K562 (cell line): ENCODE data around the gene OR4D9. TPM values are rescaled to one million over a fixed set of nuclear protein-coding genes. Genes with fewer than 3 reads are reported as not detected.

Source experiments
- CCAR2 ChIP-seq: fragments of 200-400 bp; formaldehyde crosslinking; IDR thresholded peaks from 2 replicates; pipeline ENCODE4 v1.6.1; 2017; ENCODE audit warnings: mild to moderate bottlenecking, low read depth, low read length
- ETV5 ChIP-seq: sonication (generic); formaldehyde crosslinking; IDR thresholded peaks from 2 replicates; pipeline ENCODE4 v1.4.0; 2020; ENCODE audit warnings: low read depth, mild to moderate bottlenecking, missing genetic modification reagents
- EZH2 ChIP-seq: IDR thresholded peaks from 2 replicates; pipeline ENCODE4 v1.6.1; 2012; ENCODE audit warnings: low read depth, mild to moderate bottlenecking, inconsistent platforms, low read length, borderline replicate concordance
- GATAD2B ChIP-seq: fragments of 450-650 bp; IDR thresholded peaks from 2 replicates; pipeline ENCODE4 v1.6.1; 2017; ENCODE audit warnings: mild to moderate bottlenecking, borderline replicate concordance
- MCM5 ChIP-seq: fragments of 450-650 bp; IDR thresholded peaks from 2 replicates; pipeline ENCODE4 v1.6.1; 2016; ENCODE audit warnings: low read depth
- MGA ChIP-seq: fragments of 450-650 bp; IDR thresholded peaks from 2 replicates; pipeline ENCODE4 v1.6.1; 2016; ENCODE audit warnings: mild to moderate bottlenecking, moderate library complexity
- MNT ChIP-seq, 2 experiments: fragments of 450-650 bp; conservative IDR thresholded peaks; 2 replicates each; pipeline ENCODE4 v1.6.1; 2017; ENCODE audit warnings: mild to moderate bottlenecking in 2 of 2, moderate library complexity in 2 of 2
- RNF219 ChIP-seq: fragments of 250-450 bp; sonication (Bioruptor Pico); IDR thresholded peaks from 2 replicates; pipeline ENCODE4 v1.5.0; 2022; ENCODE audit warnings: mild to moderate bottlenecking
- SMARCB1 ChIP-seq: IDR thresholded peaks from 2 replicates; pipeline ENCODE4 v1.6.1; 2011; ENCODE audit warnings: improper control_type of control experiment, low read depth; ENCODE audit not compliant: insufficient read length
- STAG1 ChIP-seq: sonication (generic); formaldehyde crosslinking; IDR thresholded peaks from 2 replicates; pipeline ENCODE4 v1.5.0; 2020; ENCODE audit warnings: missing genetic modification reagents, borderline replicate concordance
- ZNF764 ChIP-seq: fragments of 250-450 bp; sonication (Bioruptor Pico); IDR thresholded peaks from 2 replicates; pipeline ENCODE4 v1.4.0; 2020; ENCODE audit warnings: low read depth, mild to moderate bottlenecking, moderate library complexity
- ZNF79 ChIP-seq: fragments of 250-450 bp; sonication (Bioruptor Pico); IDR thresholded peaks from 2 replicates; pipeline ENCODE4 v1.4.0; 2020; ENCODE audit warnings: low read depth, mild to moderate bottlenecking, moderate library complexity
- polyA plus RNA-seq, 8 experiments: library from polyadenylated mRNA; depleted of rRNA in 4 of 8; stranded (reverse) in 5 of 8; unstranded in 3 of 8; fragments of >200 nt; fragmentation: Nextera tagmentation in 2 of 8; fragmentation: Illumina TruSeq in 1 of 8; extraction: Ambion mirVana in 2 of 8; extraction: Trizol in 1 of 8; gene quantifications; 2 replicates each; pipeline versions ENCODE4 v1.2.1 to v1.2.3, GENCODE V29; 2011 to 2014; ENCODE audit warnings: inconsistent platforms in 1 of 8, missing spikeins in 1 of 8
- total RNA-seq, 7 experiments: library from RNA; depleted of rRNA in 6 of 7; stranded (reverse); fragments of >200 nt in 6 of 7; fragmentation: Illumina TruSeq in 2 of 7; extraction: Trizol in 2 of 7; gene quantifications; 2 replicates each; pipeline versions ENCODE4 v1.2.1 to v1.2.3, GENCODE V29; 2011 to 2021; ENCODE audit warnings: low replicate concordance in 1 of 7

Gene OR4D9
- total and polyA plus RNA-seq, 9 of the 15 experiments (the other 6 are each of a cell fraction or from before 2014, with no cell fraction given) = not detected

- TF ChIP-seq SMARCB1 (no peak), ZNF79 (CRISPR knock-in tag) (no peak), MCM5 (no peak), CCAR2 (no peak), ZNF764 (CRISPR knock-in tag) (no peak), STAG1 (CRISPR knock-in tag) (no peak), ETV5 (CRISPR knock-in tag) (no peak), MGA (peak; percentile 89), MNT (conservative IDR thresholded peaks at IDR 0.05) (peak; percentile 96 to 98), EZH2 (no peak), RNF219 (CRISPR knock-in tag) (no peak), GATAD2B (no peak)
These were observed 49.5 kb downstream of the OR4D9 start (continued) for GRCh38 chr11:59560702-59561473.
